Common myeloid progenitor, CD34-positive (primary cell): Measurements from ENCODE around the gene TECPR2.
A peak's percentile ranks its signal among the peaks of the same experiment; 100 is the strongest.

Experiments
- CTCF ChIA-PET: fragments of 350-600 bp; sonication (Branson Sonifier 250); formaldehyde crosslinking; loops from one replicate; lab custom pipeline; 2021; ENCODE audit warnings: antibody characterized with exemption; lab: Charles Lee
- POLR2A ChIA-PET: fragments of 350-600 bp; sonication (Branson Sonifier 250); formaldehyde crosslinking; loops from one replicate; lab custom pipeline; 2021; ENCODE audit warnings: antibody characterized with exemption; lab: Charles Lee
- DNase-seq, 3 donors: peaks; one replicate each; pipeline versions ENCODE4 v3.0.0 to v3.0.0-alpha.2; 2013
- H3K27ac ChIP-seq, 2 experiments: 1 replicate in 1 of 2; 2 replicates in 1 of 2; pipeline ENCODE4 v1.7.0; 2013; ENCODE audit warnings: inconsistent platforms in 2 of 2, low read length in 2 of 2, mild to moderate bottlenecking in 2 of 2, low read depth in 1 of 2, moderate library complexity in 1 of 2; ENCODE audit not compliant: severe bottlenecking in 2 of 2, insufficient read depth in 1 of 2, poor library complexity in 1 of 2
- H3K27me3 ChIP-seq, 5 experiments: replicated peaks in 2 of 5; 1 replicate in 3 of 5; 2 replicates in 2 of 5; pipeline versions ENCODE4 v1.6.1 to v1.7.0; 2013; ENCODE audit warnings: low read length in 4 of 5, mild to moderate bottlenecking in 2 of 5, moderate library complexity in 2 of 5, inconsistent platforms in 1 of 5; ENCODE audit not compliant: insufficient read depth in 5 of 5, control insufficient read depth in 4 of 5
- H3K36me3 ChIP-seq, 4 experiments: 1 replicate in 2 of 4; 2 replicates in 2 of 4; pipeline versions ENCODE4 v1.6.1 to v1.7.0; 2013; ENCODE audit warnings: low read length in 3 of 4, control low read depth in 1 of 4, mild to moderate bottlenecking in 1 of 4; ENCODE audit not compliant: control insufficient read depth in 4 of 4, insufficient read depth in 4 of 4
- H3K4me1 ChIP-seq, 4 experiments: 1 replicate in 3 of 4; 2 replicates in 1 of 4; pipeline versions ENCODE4 v1.6.1 to v1.7.1; 2013; ENCODE audit warnings: low read length in 3 of 4, mild to moderate bottlenecking in 3 of 4, control low read depth in 1 of 4, inconsistent platforms in 1 of 4, moderate library complexity in 1 of 4; ENCODE audit not compliant: control insufficient read depth in 4 of 4, insufficient read depth in 4 of 4; ENCODE audit errors: control extremely low read depth in 1 of 4
- H3K4me3 ChIP-seq, 7 experiments: 1 replicate in 4 of 7; 2 replicates in 3 of 7; pipeline versions ENCODE4 v1.5.1 to v1.7.0; 2013; ENCODE audit warnings: mild to moderate bottlenecking in 7 of 7, low read length in 6 of 7, moderate library complexity in 6 of 7, inconsistent platforms in 2 of 7, low read depth in 2 of 7, control low read depth in 1 of 7; ENCODE audit not compliant: insufficient read depth in 4 of 7, control insufficient read depth in 1 of 7; ENCODE audit errors: extremely low read depth in 1 of 7
- H3K9me3 ChIP-seq, 5 experiments: 1 replicate in 4 of 5; 2 replicates in 1 of 5; pipeline versions ENCODE4 v1.6.1 to v1.7.1; 2013; ENCODE audit warnings: low read length in 4 of 5, mild to moderate bottlenecking in 2 of 5, inconsistent platforms in 1 of 5, low read depth in 1 of 5, moderate library complexity in 1 of 5; ENCODE audit not compliant: control insufficient read depth in 4 of 5, insufficient read depth in 2 of 5; ENCODE audit errors: control extremely low read depth in 1 of 5
- WGBS: methylation state at CpG from one replicate; pipeline ENCODE4 v1.1.5; 2013; ENCODE audit not compliant: insufficient coverage; 5-methylcytosine and 5-hydroxymethylcytosine counted together

Gene TECPR2

DNA sequence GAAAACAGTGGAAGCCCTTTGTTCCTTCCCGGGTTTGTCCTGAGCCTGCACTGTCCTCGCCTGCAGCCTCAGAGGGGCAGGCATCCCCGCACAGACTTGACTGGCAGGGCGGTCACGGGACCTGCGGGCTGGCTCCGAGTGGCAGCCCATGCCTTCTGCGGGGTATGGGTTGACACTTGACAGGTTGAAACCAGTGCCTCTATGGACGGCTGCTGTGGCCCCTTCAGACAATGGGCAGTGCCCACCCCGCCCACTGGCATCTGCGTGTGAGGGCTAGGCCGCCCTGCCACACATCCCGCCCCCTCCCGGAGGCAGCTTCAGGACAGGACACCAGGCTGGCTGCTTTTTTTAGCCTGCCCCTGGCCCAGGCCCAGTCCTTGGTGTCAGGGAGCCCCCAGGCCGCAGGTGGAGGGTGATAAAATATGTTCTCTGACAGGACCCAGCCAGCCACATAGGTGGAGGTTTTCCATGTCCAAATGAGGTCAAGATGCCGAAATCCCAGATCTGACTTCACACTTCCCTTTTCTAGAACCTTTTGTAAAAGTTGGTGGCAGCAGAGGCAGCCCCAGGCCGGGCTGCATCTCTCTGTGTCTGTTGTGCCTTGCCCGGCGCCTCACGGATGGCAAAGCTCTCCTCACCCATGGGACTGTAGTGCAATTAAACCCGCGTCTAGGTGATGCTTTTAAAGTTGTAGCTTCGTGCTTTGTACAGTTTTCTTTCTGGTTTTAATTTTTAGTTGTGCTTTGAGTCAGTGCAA lies 136.8 kb downstream of the TECPR2 start:
- no peak overlapping the region for H3K27ac ChIP-seq
- peaks cover 0 to 14% (median 8%) of the 10 kb centered on the region in 4 experiments for H3K36me3 ChIP-seq
- no peaks in the 10 kb centered on the region for H3K27me3 ChIP-seq
- DNase-seq, result no peak
- CTCF ChIA-PET, result interaction anchor here (0.9 to 1.1 kb wide), 3 partner anchors 16 to 61 kb away, joined by 3 to 4 read pairs (median 4); no protein-coding TSS in a partner anchor
- POLR2A ChIA-PET, result no interaction called here
- 96% methylated on average over 19 of the region's 23 CpGs for WGBS
- H3K4me1 ChIP-seq, result peaks cover 0 to 11% (median 8%) of the 10 kb centered on the region in 4 experiments
- H3K9me3 ChIP-seq, result no peaks in the 10 kb centered on the region
- H3K4me3 ChIP-seq, result no peak overlapping the region

- CTCF ChIA-PET, result interaction anchor here (0.8 to 1.1 kb wide), 4 partner anchors 16 to 201 kb away, joined by 3 to 4 read pairs (median 4); no protein-coding TSS in a partner anchor
- no peaks in the 10 kb centered on the region for H3K9me3 ChIP-seq
- no peaks in the 10 kb centered on the region for H3K27me3 ChIP-seq
- peaks cover 0 to 11% (median 8%) of the 10 kb centered on the region in 4 experiments for H3K4me1 ChIP-seq
- POLR2A ChIA-PET, result no interaction called here
- 82% methylated on average over 10 of the region's 14 CpGs for WGBS
- no peak overlapping the region for H3K4me3 ChIP-seq
- no peak overlapping the region for H3K27ac ChIP-seq
- peak; percentile 50 to 62 (median 52) for DNase-seq
- H3K36me3 ChIP-seq, result peaks cover 0 to 14% (median 8%) of the 10 kb centered on the region in 4 experiments
Observed at GRCh38 chr14:102500158-102500662, 137.5 kb downstream of the TECPR2 start.

DNA sequence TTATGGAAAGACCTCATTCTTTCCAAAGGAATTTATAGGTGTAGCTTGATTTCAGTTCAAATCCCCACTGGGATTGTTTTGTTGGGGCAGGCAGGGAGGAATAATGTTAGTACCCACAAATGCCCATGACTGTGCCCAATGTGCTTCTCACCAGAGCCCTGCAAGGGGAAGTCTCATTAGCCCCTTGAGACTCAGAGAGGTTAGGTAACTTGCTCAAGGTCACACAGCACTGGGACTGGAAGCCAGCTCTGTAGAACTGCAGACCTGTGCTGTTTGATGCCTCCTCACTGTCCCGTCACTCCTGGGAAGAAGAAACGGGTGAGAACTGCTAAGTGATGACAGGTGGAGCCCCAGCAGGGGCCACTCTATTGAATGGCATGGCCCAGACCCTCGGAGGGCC lies 138.0 kb downstream of the TECPR2 start:
- H3K4me1 ChIP-seq, result peaks cover 0 to 11% (median 8%) of the 10 kb centered on the region in 4 experiments
- H3K27ac ChIP-seq, result no peak overlapping the region
- ChIA-PET CTCF (interaction anchor here (0.8 to 1.1 kb wide), 3 partner anchors 50 to 201 kb away, joined by 3 to 4 read pairs (median 3); no protein-coding TSS in a partner anchor), POLR2A (no interaction called here)
- no peaks in the 10 kb centered on the region for H3K27me3 ChIP-seq
- peaks cover 0 to 14% (median 9%) of the 10 kb centered on the region in 4 experiments for H3K36me3 ChIP-seq
- H3K4me3 ChIP-seq, result no peak overlapping the region
- H3K9me3 ChIP-seq, result no peaks in the 10 kb centered on the region
- 96% methylated on average over 3 of the region's 3 CpGs for WGBS
- DNase-seq, result no peak

DNA sequence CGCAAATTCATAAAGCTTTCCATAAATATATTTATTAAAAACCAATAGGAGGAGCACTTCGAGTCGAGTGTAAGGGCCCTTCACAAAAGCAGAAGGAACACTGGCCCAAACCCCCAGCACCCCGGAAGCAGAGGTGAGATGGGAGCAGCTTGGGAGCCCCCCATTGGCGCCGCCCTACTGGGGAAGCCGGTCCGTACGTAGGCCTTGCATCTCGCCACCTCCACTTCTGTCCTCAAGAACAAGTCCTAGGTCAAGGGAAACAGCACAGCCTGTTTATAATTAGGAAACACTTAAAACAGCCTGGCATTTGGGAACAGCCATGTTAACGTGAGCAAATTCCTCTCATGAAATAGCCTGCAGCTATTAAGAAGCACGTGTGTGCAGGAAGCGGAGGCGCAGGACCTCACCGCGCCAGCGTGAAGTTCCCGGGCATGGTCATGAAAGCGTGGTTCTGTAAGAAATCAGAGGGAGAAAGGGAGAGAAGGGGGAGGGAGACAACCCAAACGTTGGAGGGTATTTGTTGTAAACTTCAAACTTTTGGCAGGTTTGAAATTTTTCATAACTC lies 139.1 kb downstream of the TECPR2 start:
- Histone ChIP-seq H3K36me3 (peaks cover 0 to 21% (median 12%) of the 10 kb centered on the region in 4 experiments), H3K27ac (no peak overlapping the region), H3K4me1 (peaks cover 0 to 11% (median 8%) of the 10 kb centered on the region in 4 experiments), H3K27me3 (no peaks in the 10 kb centered on the region), H3K9me3 (no peaks in the 10 kb centered on the region), H3K4me3 (no peak overlapping the region)
- DNase-seq, result no peak
- 96% methylated on average over 18 of the region's 20 CpGs for WGBS
- CTCF ChIA-PET, result interaction anchor here (1.0 kb wide), 1 partner anchor 12 kb away, joined by 3 read pairs; no protein-coding TSS in a partner anchor
- POLR2A ChIA-PET, result no interaction called here

GRCh38 chr14:102502571-102502970 lies 139.8 kb downstream of the TECPR2 start:
- peaks cover 0 to 11% (median 8%) of the 10 kb centered on the region in 4 experiments for H3K4me1 ChIP-seq
- POLR2A ChIA-PET, result no interaction called here
- CTCF ChIA-PET, result no interaction called here
- H3K27ac ChIP-seq, result no peak overlapping the region
- 92% methylated on average over 10 of the region's 10 CpGs for WGBS
- no peaks in the 10 kb centered on the region for H3K9me3 ChIP-seq
- no peak for DNase-seq
- peaks cover 0 to 21% (median 12%) of the 10 kb centered on the region in 4 experiments for H3K36me3 ChIP-seq
- no peaks in the 10 kb centered on the region for H3K27me3 ChIP-seq
- no peak overlapping the region for H3K4me3 ChIP-seq

- peaks cover 0 to 15% (median 5%) of the 10 kb centered on the region in 4 experiments for H3K36me3 ChIP-seq
- no peak overlapping the region for H3K4me3 ChIP-seq
- H3K27ac ChIP-seq, result no peak overlapping the region
- H3K4me1 ChIP-seq, result peaks cover 0 to 12% (median 8%) of the 10 kb centered on the region in 4 experiments
- DNase-seq, result no peak
- H3K9me3 ChIP-seq, result no peaks in the 10 kb centered on the region
- POLR2A ChIA-PET, result no interaction called here
- CTCF ChIA-PET, result interaction anchor here (0.6 to 2.0 kb wide), 3 partner anchors 14 to 248 kb away, joined by 3 to 5 read pairs (median 3); no protein-coding TSS in a partner anchor
- H3K27me3 ChIP-seq, result no peaks in the 10 kb centered on the region
- 84% methylated on average over 10 of the region's 12 CpGs for WGBS
Observed at GRCh38 chr14:102503641-102504327, 141.0 kb downstream of the TECPR2 start.
